ENCODE results near the gene PRPF6. TPM values are rescaled to one million over a fixed set of nuclear protein-coding genes. Genes with fewer than 3 reads are reported as not detected.

Gene PRPF6
- polyA plus RNA-seq, 3 donors: 29.1 to 47.7 (median 34.5) TPM

- Histone ChIP-seq H3K27ac (ENCODE audit: low read depth in 1 of 2, low read length in 2 of 2) (no peak overlapping the region), H3K4me1 (ENCODE audit: control insufficient read depth in 1 of 2, insufficient read depth in 2 of 2, low read length in 2 of 2) (peaks cover 24 to 40% of the 10 kb centered on the region in 2 donors), H3K4me3 (replicated peaks in 1 of 3; ENCODE audit: low read depth in 2 of 3, low read length in 3 of 3) (peak overlapping the region in 1 of 3 experiments; percentile 78), H3K9ac (ENCODE audit: insufficient read depth, low read length, poor library complexity, severe bottlenecking) (peak overlapping the region; percentile 64), H3K36me3 (replicated peaks in 1 of 2; ENCODE audit: control insufficient read depth in 1 of 2, insufficient read depth in 2 of 2, low read length in 2 of 2) (no peaks in the 10 kb centered on the region), H3K79me2 (ENCODE audit: insufficient read depth, low read length) (no peaks in the 10 kb centered on the region), H4K20me1 (ENCODE audit: insufficient read depth, low read length) (no peaks in the 10 kb centered on the region), H2AFZ (ENCODE audit: insufficient read depth, low read depth, low read length, poor library complexity, severe bottlenecking) (peak overlapping the region; percentile 83), H3K9me3 (replicated peaks in 1 of 2; ENCODE audit: control insufficient read depth in 1 of 2, insufficient read depth in 1 of 2, low read length in 2 of 2) (no peaks in the 10 kb centered on the region), H3K4me2 (replicated peaks; ENCODE audit: extremely low read depth, low read length, poor library complexity, severe bottlenecking) (peak overlapping the region; percentile 85), H3K27me3 (ENCODE audit: control insufficient read depth in 2 of 2, insufficient read depth in 2 of 2, low read length in 2 of 2) (peaks cover 24 to 69% of the 10 kb centered on the region in 2 donors)
- peaks cover 71 to 92% (median 75%) of the 10 kb centered on the region in 3 donors for H3K27me3 Mint-ChIP-seq (ENCODE audit: low read depth in 3 of 3)
- no peaks in the 10 kb centered on the region for H3K36me3 Mint-ChIP-seq
- no peak for DNase-seq
- TF ChIP-seq, protein P1, sequence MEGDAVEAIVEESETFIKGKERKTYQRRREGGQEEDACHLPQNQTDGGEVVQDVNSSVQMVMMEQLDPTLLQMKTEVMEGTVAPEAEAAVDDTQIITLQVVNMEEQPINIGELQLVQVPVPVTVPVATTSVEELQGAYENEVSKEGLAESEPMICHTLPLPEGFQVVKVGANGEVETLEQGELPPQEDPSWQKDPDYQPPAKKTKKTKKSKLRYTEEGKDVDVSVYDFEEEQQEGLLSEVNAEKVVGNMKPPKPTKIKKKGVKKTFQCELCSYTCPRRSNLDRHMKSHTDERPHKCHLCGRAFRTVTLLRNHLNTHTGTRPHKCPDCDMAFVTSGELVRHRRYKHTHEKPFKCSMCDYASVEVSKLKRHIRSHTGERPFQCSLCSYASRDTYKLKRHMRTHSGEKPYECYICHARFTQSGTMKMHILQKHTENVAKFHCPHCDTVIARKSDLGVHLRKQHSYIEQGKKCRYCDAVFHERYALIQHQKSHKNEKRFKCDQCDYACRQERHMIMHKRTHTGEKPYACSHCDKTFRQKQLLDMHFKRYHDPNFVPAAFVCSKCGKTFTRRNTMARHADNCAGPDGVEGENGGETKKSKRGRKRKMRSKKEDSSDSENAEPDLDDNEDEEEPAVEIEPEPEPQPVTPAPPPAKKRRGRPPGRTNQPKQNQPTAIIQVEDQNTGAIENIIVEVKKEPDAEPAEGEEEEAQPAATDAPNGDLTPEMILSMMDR (IDR thresholded peaks at IDR 0.05): no peak
- H3K27ac Mint-ChIP-seq: no peak overlapping the region
- WGBS (ENCODE audit: insufficient coverage): 31% methylated on average over 15 of the region's 15 CpGs
- intact Hi-C loops (cut with micrococcal nuclease): no loop called here
- H3K9me3 Mint-ChIP-seq: peaks cover 0 to 7% (median 2%) of the 10 kb centered on the region in 7 donors
- peaks cover 21% of the 10 kb centered on the region for H3K4me1 Mint-ChIP-seq
- H3K4me3 Mint-ChIP-seq: peak overlapping the region; percentile 78 to 88
These were observed 60.3 kb downstream of the PRPF6 start for GRCh38 chr20:64041040-64041780.

GRCh38 chr20:64041781-64042053, 60.8 kb downstream of the PRPF6 start:
- Mint-ChIP-seq H3K36me3 (no peaks in the 10 kb centered on the region), H3K9me3 (peaks cover 0 to 7% (median 2%) of the 10 kb centered on the region in 7 donors), H3K4me3 (peak overlapping the region; percentile 78 to 88), H3K27me3 (ENCODE audit: low read depth in 3 of 3) (peaks cover 71 to 92% (median 75%) of the 10 kb centered on the region in 3 donors), H3K4me1 (peaks cover 21% of the 10 kb centered on the region), H3K27ac (no peak overlapping the region)
- Histone ChIP-seq H3K4me2 (replicated peaks; ENCODE audit: extremely low read depth, low read length, poor library complexity, severe bottlenecking) (peak overlapping the region; percentile 85), H3K9ac (ENCODE audit: insufficient read depth, low read length, poor library complexity, severe bottlenecking) (peak overlapping the region; percentile 64), H3K4me3 (replicated peaks in 1 of 3; ENCODE audit: low read depth in 2 of 3, low read length in 3 of 3) (peak overlapping the region; percentile 39 to 78 (median 49)), H3K9me3 (replicated peaks in 1 of 2; ENCODE audit: control insufficient read depth in 1 of 2, insufficient read depth in 1 of 2, low read length in 2 of 2) (no peaks in the 10 kb centered on the region), H2AFZ (ENCODE audit: insufficient read depth, low read depth, low read length, poor library complexity, severe bottlenecking) (peak overlapping the region; percentile 83), H3K36me3 (replicated peaks in 1 of 2; ENCODE audit: control insufficient read depth in 1 of 2, insufficient read depth in 2 of 2, low read length in 2 of 2) (no peaks in the 10 kb centered on the region), H3K4me1 (ENCODE audit: control insufficient read depth in 1 of 2, insufficient read depth in 2 of 2, low read length in 2 of 2) (peaks cover 24 to 40% of the 10 kb centered on the region in 2 donors), H3K27ac (ENCODE audit: low read depth in 1 of 2, low read length in 2 of 2) (no peak overlapping the region), H3K27me3 (ENCODE audit: control insufficient read depth in 2 of 2, insufficient read depth in 2 of 2, low read length in 2 of 2) (peaks cover 24 to 67% of the 10 kb centered on the region in 2 donors), H4K20me1 (ENCODE audit: insufficient read depth, low read length) (no peaks in the 10 kb centered on the region), H3K79me2 (ENCODE audit: insufficient read depth, low read length) (no peaks in the 10 kb centered on the region)
- no peak for DNase-seq
- intact Hi-C loops (cut with micrococcal nuclease): no loop called here
- 0% methylated on average over 5 of the region's 11 CpGs for WGBS (ENCODE audit: insufficient coverage)
- TF ChIP-seq, protein P1 (IDR thresholded peaks at IDR 0.05): no peak

Data from CD14-positive monocyte (primary cell).